Tibial nerve (tissue), 4 donors: Measurements from ENCODE around the gene CDH24.

Experiments
- EP300 ChIP-seq, 2 donors: sonication (generic); formaldehyde crosslinking; IDR thresholded peaks; one replicate each; pipeline ENCODE4 v1.6.1; 2017; ENCODE audit warnings: antibody characterized with exemption in 2 of 2, mild to moderate bottlenecking in 1 of 2
- POLR2A ChIP-seq, 2 donors: fragments of 450-650 bp; IDR thresholded peaks; one replicate each; pipeline ENCODE4 v1.6.1; 2017; ENCODE audit warnings: antibody characterized with exemption in 2 of 2, mild to moderate bottlenecking in 2 of 2, moderate library complexity in 2 of 2
- TF ChIP-seq, protein P1 (sequence below), 5 experiments: fragments of 200-600 bp in 3 of 5; fragments of 450-650 bp in 2 of 5; sonication (generic) in 3 of 5; IDR thresholded peaks; one replicate each; pipeline ENCODE4 v1.5.1; 2016 to 2019; ENCODE audit warnings: antibody characterized with exemption in 5 of 5, mild to moderate bottlenecking in 3 of 5, moderate library complexity in 2 of 5

DNA sequence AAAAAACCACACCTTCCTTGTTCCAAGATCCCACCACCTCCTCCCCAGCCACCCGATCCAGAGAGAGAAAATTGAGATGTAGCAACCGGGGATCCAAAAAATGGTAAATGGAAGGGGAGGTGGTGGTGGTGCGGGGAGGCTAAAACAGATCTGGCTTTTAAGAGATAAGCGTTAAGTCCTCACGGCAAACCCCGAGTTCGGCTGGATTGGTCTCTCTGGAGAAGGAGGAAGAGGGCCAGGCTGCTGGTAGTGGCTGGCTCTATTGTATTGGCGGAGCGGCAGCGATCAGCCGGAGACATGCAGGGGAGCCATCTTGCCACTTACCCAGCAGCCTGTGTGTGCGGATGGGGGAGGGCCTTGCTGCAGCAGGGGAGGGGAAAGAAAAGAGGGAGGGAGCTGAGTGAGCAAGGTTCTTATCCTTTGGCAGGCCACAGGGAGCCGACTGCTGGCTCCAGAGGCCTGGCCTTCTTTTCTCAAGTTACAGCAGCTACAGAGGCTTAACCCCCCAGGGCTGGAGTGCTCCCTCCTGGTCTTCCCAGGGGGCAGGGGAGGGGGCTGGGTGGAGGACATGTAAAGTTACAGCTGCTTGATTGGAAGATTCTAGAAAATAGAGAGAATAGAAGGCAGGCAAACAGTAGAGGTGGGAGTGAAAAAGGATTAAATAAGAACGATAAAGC, 14.1 kb upstream of the CDH24 start:
- TF ChIP-seq, protein P1, sequence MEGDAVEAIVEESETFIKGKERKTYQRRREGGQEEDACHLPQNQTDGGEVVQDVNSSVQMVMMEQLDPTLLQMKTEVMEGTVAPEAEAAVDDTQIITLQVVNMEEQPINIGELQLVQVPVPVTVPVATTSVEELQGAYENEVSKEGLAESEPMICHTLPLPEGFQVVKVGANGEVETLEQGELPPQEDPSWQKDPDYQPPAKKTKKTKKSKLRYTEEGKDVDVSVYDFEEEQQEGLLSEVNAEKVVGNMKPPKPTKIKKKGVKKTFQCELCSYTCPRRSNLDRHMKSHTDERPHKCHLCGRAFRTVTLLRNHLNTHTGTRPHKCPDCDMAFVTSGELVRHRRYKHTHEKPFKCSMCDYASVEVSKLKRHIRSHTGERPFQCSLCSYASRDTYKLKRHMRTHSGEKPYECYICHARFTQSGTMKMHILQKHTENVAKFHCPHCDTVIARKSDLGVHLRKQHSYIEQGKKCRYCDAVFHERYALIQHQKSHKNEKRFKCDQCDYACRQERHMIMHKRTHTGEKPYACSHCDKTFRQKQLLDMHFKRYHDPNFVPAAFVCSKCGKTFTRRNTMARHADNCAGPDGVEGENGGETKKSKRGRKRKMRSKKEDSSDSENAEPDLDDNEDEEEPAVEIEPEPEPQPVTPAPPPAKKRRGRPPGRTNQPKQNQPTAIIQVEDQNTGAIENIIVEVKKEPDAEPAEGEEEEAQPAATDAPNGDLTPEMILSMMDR (IDR thresholded peaks at IDR 0.05), result peak in 1 of 5 experiments; percentile 10
- TF ChIP-seq POLR2A (IDR thresholded peaks at IDR 0.05) (peak in 1 of 2 donors; percentile 51), EP300 (IDR thresholded peaks at IDR 0.05) (peak in 1 of 2 donors; percentile 83)
